IgD-negative memory B cell (primary cell): ENCODE measurements around the gene SKAP2. TPM values are rescaled to one million over a fixed set of nuclear protein-coding genes. Genes with fewer than 3 reads are reported as not detected.

Experiments used
- H3K27ac Mint-ChIP-seq, 3 donors: one replicate each; pipeline ENCODE4 v1.8.0; 2020 to 2022; ENCODE audit warnings: mild to moderate bottlenecking in 3 of 3, mixed read lengths in 3 of 3, moderate library complexity in 1 of 3
- H3K27me3 Mint-ChIP-seq: one replicate; pipeline ENCODE4 v1.8.0; 2021; ENCODE audit warnings: mixed read lengths
- H3K36me3 Mint-ChIP-seq: one replicate; pipeline ENCODE4 v1.8.0; 2020; ENCODE audit warnings: mild to moderate bottlenecking, mixed read lengths
- H3K4me1 Mint-ChIP-seq, 3 donors: one replicate each; pipeline ENCODE4 v1.8.0; 2020 to 2022; ENCODE audit warnings: mixed read lengths in 3 of 3, mild to moderate bottlenecking in 1 of 3
- H3K4me3 Mint-ChIP-seq, 4 donors: one replicate each; pipeline ENCODE4 v1.8.0; 2020 to 2022; ENCODE audit warnings: mild to moderate bottlenecking in 4 of 4, mixed read lengths in 4 of 4, moderate library complexity in 3 of 4
- H3K9me3 Mint-ChIP-seq, 3 donors: one replicate each; pipeline ENCODE4 v1.8.0; 2020 to 2021; ENCODE audit warnings: mixed read lengths in 3 of 3, mild to moderate bottlenecking in 1 of 3
- polyA plus RNA-seq: library from polyadenylated mRNA; unstranded; fragments of 300-500 nt; fragmentation: Illumina TruSeq; gene quantifications from one replicate; pipeline ENCODE4 v1.2.3, GENCODE V29; 2021

Gene SKAP2
- polyA plus RNA-seq, 1 donor from 2014 or later: 135 TPM

- Mint-ChIP-seq H3K36me3 (peaks cover 3% of the 10 kb centered on the region), H3K4me3 (no peak overlapping the region), H3K4me1 (peaks cover 0 to 6% (median 4%) of the 10 kb centered on the region in 3 donors)
Measured at GRCh38 chr7:26700386-26700785, 164.0 kb downstream of the SKAP2 start.

GRCh38 chr7:26699766-26700165 lies 164.6 kb downstream of the SKAP2 start:
- Mint-ChIP-seq H3K9me3 (no peaks in the 10 kb centered on the region), H3K27ac (no peak overlapping the region), H3K4me3 (no peak overlapping the region), H3K36me3 (peaks cover 3% of the 10 kb centered on the region), H3K4me1 (peaks cover 1 to 6% (median 4%) of the 10 kb centered on the region in 3 donors), H3K27me3 (no peaks in the 10 kb centered on the region)

More at GRCh38 chr7:26700386-26700785, 164.0 kb downstream of the SKAP2 start:
- H3K27me3 Mint-ChIP-seq: no peaks in the 10 kb centered on the region
- H3K9me3 Mint-ChIP-seq: no peaks in the 10 kb centered on the region
- H3K27ac Mint-ChIP-seq: no peak overlapping the region

- Mint-ChIP-seq H3K36me3 (peaks cover 3% of the 10 kb centered on the region), H3K4me3 (no peak overlapping the region), H3K4me1 (peaks cover 0 to 7% (median 2%) of the 10 kb centered on the region in 3 donors), H3K27me3 (no peaks in the 10 kb centered on the region), H3K27ac (no peak overlapping the region), H3K9me3 (no peaks in the 10 kb centered on the region)
Measured at GRCh38 chr7:26698806-26699205, 165.6 kb downstream of the SKAP2 start.

- Mint-ChIP-seq H3K27me3 (no peaks in the 10 kb centered on the region), H3K36me3 (peaks cover 3% of the 10 kb centered on the region), H3K4me3 (no peak overlapping the region), H3K9me3 (no peaks in the 10 kb centered on the region), H3K27ac (no peak overlapping the region), H3K4me1 (peaks cover 0 to 7% (median 2%) of the 10 kb centered on the region in 3 donors)
Measured at GRCh38 chr7:26698194-26698593, 166.2 kb downstream of the SKAP2 start.

- no peaks in the 10 kb centered on the region for H3K9me3 Mint-ChIP-seq
- H3K27me3 Mint-ChIP-seq: no peaks in the 10 kb centered on the region
- peaks cover 3% of the 10 kb centered on the region for H3K36me3 Mint-ChIP-seq
- no peak overlapping the region for H3K27ac Mint-ChIP-seq
- H3K4me1 Mint-ChIP-seq: peaks cover 0 to 11% (median 3%) of the 10 kb centered on the region in 3 donors
- H3K4me3 Mint-ChIP-seq: no peak overlapping the region
Measured at GRCh38 chr7:26696978-26697377, 167.4 kb downstream of the SKAP2 start.

- Mint-ChIP-seq H3K27ac (no peak overlapping the region), H3K36me3 (peaks cover 3% of the 10 kb centered on the region), H3K9me3 (no peaks in the 10 kb centered on the region), H3K4me1 (peaks cover 5 to 18% (median 8%) of the 10 kb centered on the region in 3 donors), H3K4me3 (no peak overlapping the region), H3K27me3 (no peaks in the 10 kb centered on the region)
Measured at GRCh38 chr7:26696161-26696560, 168.2 kb downstream of the SKAP2 start.

- Mint-ChIP-seq H3K4me3 (no peak overlapping the region), H3K27ac (no peak overlapping the region), H3K27me3 (no peaks in the 10 kb centered on the region), H3K36me3 (peaks cover 3% of the 10 kb centered on the region), H3K4me1 (peaks cover 12 to 22% (median 13%) of the 10 kb centered on the region in 3 donors), H3K9me3 (no peaks in the 10 kb centered on the region)
Measured at GRCh38 chr7:26694713-26695112, 169.7 kb downstream of the SKAP2 start.

- no peaks in the 10 kb centered on the region for H3K9me3 Mint-ChIP-seq
- H3K27me3 Mint-ChIP-seq: no peaks in the 10 kb centered on the region
- no peak overlapping the region for H3K4me3 Mint-ChIP-seq
- H3K4me1 Mint-ChIP-seq: peaks cover 15 to 28% (median 19%) of the 10 kb centered on the region in 3 donors
- H3K36me3 Mint-ChIP-seq: peaks cover 3% of the 10 kb centered on the region
- no peak overlapping the region for H3K27ac Mint-ChIP-seq
Measured at GRCh38 chr7:26694141-26694540, 170.2 kb downstream of the SKAP2 start.

- Mint-ChIP-seq H3K4me1 (peaks cover 28 to 34% (median 28%) of the 10 kb centered on the region in 3 donors), H3K27ac (no peak overlapping the region), H3K27me3 (no peaks in the 10 kb centered on the region), H3K9me3 (no peaks in the 10 kb centered on the region), H3K36me3 (no peaks in the 10 kb centered on the region), H3K4me3 (no peak overlapping the region)
Measured at GRCh38 chr7:26691886-26692285, 172.5 kb downstream of the SKAP2 start.

GRCh38 chr7:26691406-26691805 lies 173.0 kb downstream of the SKAP2 start:
- peaks cover 28 to 33% (median 28%) of the 10 kb centered on the region in 3 donors for H3K4me1 Mint-ChIP-seq
- no peaks in the 10 kb centered on the region for H3K36me3 Mint-ChIP-seq
- no peaks in the 10 kb centered on the region for H3K9me3 Mint-ChIP-seq
- no peak overlapping the region for H3K4me3 Mint-ChIP-seq
- no peaks in the 10 kb centered on the region for H3K27me3 Mint-ChIP-seq
- no peak overlapping the region for H3K27ac Mint-ChIP-seq

- H3K4me1 Mint-ChIP-seq: peaks cover 28 to 33% (median 28%) of the 10 kb centered on the region in 3 donors
Measured at GRCh38 chr7:26690135-26690805, 174.1 kb downstream of the SKAP2 start.

GRCh38 chr7:26688936-26689506 lies 175.4 kb downstream of the SKAP2 start:
- Mint-ChIP-seq H3K4me3 (peak overlapping the region in 2 of 4 donors; percentile 58 to 74), H3K4me1 (peaks cover 26 to 31% (median 28%) of the 10 kb centered on the region in 3 donors), H3K27me3 (no peaks in the 10 kb centered on the region), H3K27ac (peak overlapping the region in 1 of 3 donors; percentile 72), H3K36me3 (peaks cover 4% of the 10 kb centered on the region), H3K9me3 (no peaks in the 10 kb centered on the region)

More at GRCh38 chr7:26690135-26690805, 174.1 kb downstream of the SKAP2 start:
- no peaks in the 10 kb centered on the region for H3K36me3 Mint-ChIP-seq
- peak overlapping the region in 2 of 3 donors; percentile 12 to 59 for H3K27ac Mint-ChIP-seq
- H3K9me3 Mint-ChIP-seq: no peaks in the 10 kb centered on the region
- H3K4me3 Mint-ChIP-seq: no peak overlapping the region
- no peaks in the 10 kb centered on the region for H3K27me3 Mint-ChIP-seq

- H3K4me3 Mint-ChIP-seq: no peak overlapping the region
- H3K27me3 Mint-ChIP-seq: no peaks in the 10 kb centered on the region
- peaks cover 26 to 31% (median 28%) of the 10 kb centered on the region in 3 donors for H3K4me1 Mint-ChIP-seq
- H3K27ac Mint-ChIP-seq: no peak overlapping the region
- peaks cover 4% of the 10 kb centered on the region for H3K36me3 Mint-ChIP-seq
- no peaks in the 10 kb centered on the region for H3K9me3 Mint-ChIP-seq
Measured at GRCh38 chr7:26688388-26688787, 176.0 kb downstream of the SKAP2 start.

- H3K9me3 Mint-ChIP-seq: no peaks in the 10 kb centered on the region
- no peaks in the 10 kb centered on the region for H3K27me3 Mint-ChIP-seq
- H3K4me1 Mint-ChIP-seq: peaks cover 27 to 32% (median 28%) of the 10 kb centered on the region in 3 donors
- H3K36me3 Mint-ChIP-seq: peaks cover 4% of the 10 kb centered on the region
- H3K27ac Mint-ChIP-seq: no peak overlapping the region
- no peak overlapping the region for H3K4me3 Mint-ChIP-seq
Measured at GRCh38 chr7:26687032-26687431, 177.4 kb downstream of the SKAP2 start.

- peaks cover 4% of the 10 kb centered on the region for H3K36me3 Mint-ChIP-seq
Measured at GRCh38 chr7:26686448-26686981, 177.9 kb downstream of the SKAP2 start.

More at GRCh38 chr7:26686448-26686981, 177.9 kb downstream of the SKAP2 start:
- Mint-ChIP-seq H3K4me1 (peaks cover 22 to 29% (median 26%) of the 10 kb centered on the region in 3 donors), H3K9me3 (no peaks in the 10 kb centered on the region), H3K27ac (no peak overlapping the region), H3K27me3 (no peaks in the 10 kb centered on the region), H3K4me3 (no peak overlapping the region)
